HG02943 (cell line): Measurements from ENCODE around the gene FADS6.
"Not testable (repeated sequence)": the region's sequence is repeated elsewhere in the genome, so short reads cannot be mapped to it uniquely, and the experiment has no call there.

Experiments
- ATAC-seq: cut with Tn5 transposase; IDR thresholded peaks from one replicate; pipeline ENCODE4 v1.9.1; 2021; ENCODE audit warnings: mild to moderate bottlenecking, low read depth, moderate library complexity; ENCODE audit not compliant: unreplicated experiment

Gene FADS6

GRCh38 chr17:74921026-74921681 lies 27.7 kb upstream of the FADS6 start:
- no peak for ATAC-seq

DNA sequence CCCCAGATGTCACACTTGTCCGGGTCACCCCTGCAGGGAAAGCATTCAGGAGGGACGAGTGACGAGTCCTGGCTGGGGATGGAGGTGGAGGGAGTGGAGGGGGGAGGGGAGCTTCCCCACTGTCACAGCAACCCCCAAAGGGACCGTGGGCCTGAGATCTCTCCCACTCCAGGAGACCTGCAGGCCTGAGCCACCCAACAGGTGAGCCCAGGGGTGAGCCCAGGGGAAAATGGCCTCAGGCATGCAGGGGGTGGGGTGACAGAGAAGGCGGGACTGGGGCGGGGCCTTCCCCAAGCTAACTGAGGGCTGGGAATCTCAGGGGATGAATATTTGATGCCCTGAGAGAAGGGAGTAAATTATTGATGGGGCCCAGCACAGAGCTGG lies 27.2 kb upstream of the FADS6 start:
- no peak for ATAC-seq

DNA sequence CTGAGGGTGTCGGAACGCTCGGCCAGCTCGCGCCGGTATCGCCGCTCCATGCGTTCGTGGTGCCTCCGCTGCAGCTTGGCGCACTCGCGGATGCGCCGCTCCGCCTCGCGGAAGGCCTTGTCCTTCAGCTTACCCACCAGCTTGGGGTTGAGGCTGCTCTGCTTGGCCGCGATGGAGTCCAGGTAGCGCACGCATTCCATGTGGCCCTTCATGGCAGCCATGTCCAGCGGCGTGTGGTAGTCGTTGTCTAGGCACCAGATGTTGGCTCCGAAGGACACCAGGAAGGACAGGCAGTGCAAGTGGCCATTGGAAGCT lies 26.8 kb upstream of the FADS6 start:
- no peak for ATAC-seq

- ATAC-seq = no peak
These were observed 26.2 kb upstream of the FADS6 start for GRCh38 chr17:74919440-74920305.

DNA sequence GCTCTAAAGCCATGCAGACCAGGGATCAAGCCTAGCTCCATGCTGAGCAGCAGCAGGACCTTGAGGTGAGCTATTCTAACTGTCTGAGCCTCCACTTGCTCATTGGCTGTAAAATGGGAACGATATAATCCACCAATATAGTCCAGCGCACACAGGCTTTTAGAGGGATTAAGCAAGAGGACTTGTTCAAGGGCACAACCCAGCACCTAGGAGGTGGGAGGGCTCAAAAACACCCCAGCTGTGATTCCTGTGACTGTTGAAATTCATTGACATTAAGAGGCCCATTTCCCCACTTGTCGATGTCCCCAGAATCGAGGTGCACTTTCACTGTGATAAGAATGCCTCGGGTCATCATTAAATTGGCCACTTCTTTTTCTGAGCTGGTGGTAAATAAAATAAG lies 25.5 kb upstream of the FADS6 start:
- ATAC-seq = no peak

- no peak for ATAC-seq
These were observed 24.0 kb upstream of the FADS6 start for GRCh38 chr17:74917430-74917829.

DNA sequence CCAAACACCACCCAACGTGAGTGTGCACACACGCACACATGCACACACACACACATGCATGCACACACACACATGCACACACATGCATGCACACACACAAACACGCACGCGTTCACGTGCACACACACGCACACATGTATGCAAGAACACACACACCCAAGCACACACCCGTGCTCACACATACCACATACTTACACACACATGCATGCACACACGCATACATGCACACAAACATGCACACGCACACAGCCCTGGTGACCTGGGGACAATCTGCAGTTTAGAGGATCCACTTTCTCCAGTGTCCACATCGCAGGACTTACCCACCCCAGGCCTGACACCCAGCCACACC lies 23.4 kb upstream of the FADS6 start:
- ATAC-seq = no peak

DNA sequence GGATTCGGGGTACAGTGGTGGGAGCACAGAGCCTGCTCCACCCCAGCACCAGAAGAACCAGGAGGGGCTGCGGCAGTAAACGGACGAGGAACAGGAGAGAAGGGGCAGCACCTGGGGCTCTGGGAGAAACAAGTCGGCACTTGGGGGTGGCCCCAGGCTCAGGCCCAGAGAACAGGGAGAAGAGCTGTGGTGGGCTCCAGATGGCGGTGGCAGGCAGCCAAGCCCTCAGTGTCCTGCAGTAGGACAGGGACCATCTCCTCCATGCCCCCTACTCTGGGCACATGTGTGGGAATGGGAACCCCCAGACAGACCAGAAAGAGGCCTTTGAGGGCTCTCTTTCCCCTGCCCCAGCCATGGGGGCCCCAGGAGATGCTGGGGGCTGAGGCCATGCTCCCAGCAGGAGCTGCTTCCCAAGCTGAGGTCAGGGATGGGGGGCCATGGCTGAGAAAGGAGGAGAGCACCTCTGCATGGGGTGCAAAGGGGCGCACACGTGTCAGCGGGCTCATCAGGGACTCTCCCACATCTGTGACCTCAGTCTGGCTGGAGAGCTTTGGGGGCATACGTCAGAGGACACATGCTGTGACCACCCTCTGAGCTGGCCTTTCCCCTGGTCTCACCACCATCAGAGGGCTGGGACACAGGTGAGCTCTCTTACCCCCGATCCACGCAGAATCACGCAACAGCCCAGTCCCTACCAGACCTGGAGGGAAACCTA lies 22.9 kb upstream of the FADS6 start:
- no peak for ATAC-seq

DNA sequence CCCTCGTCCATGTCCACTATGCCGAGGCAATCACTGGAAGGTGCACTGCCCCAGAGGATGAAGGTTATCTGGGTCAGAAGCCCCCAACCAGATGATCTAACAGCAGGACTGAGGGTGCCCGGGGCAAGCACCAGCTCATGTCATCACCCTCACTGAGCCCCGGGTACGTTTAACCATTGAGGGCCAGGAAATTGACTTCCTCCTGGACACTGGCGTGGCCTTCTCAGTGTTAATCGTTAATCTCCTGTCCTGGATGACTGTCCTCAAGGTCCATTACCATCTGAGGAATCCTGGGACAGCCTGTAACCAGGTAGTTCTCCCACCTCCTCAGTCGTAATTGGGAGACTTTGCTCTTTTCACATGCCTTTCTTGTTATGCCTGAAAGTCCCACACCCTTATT lies 18.0 kb upstream of the FADS6 start:
- not testable (repeated sequence) for ATAC-seq

- ATAC-seq = not testable (repeated sequence)
These were observed 15.7 kb upstream of the FADS6 start for GRCh38 chr17:74909097-74909496.

DNA sequence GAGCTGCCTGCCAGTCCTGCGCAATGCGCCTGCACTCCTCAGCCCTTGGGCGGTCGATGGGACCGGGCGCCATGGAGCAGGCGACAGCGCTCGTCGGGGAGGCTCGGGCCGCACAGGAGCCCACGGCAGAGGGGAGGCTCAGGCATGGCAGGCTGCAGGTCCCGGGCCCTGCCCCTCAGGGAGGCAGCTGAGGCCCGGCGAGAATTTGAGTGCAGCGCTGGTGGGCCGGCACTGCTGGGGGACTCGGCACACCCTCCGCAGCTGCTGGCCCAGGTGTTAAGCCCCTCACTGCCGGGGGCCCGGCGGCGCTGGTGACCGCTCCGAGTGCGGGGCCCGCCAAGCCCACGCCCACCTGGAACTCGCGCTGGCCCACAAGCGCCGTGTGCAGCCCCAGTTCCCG lies 13.6 kb upstream of the FADS6 start:
- ATAC-seq = no peak

DNA sequence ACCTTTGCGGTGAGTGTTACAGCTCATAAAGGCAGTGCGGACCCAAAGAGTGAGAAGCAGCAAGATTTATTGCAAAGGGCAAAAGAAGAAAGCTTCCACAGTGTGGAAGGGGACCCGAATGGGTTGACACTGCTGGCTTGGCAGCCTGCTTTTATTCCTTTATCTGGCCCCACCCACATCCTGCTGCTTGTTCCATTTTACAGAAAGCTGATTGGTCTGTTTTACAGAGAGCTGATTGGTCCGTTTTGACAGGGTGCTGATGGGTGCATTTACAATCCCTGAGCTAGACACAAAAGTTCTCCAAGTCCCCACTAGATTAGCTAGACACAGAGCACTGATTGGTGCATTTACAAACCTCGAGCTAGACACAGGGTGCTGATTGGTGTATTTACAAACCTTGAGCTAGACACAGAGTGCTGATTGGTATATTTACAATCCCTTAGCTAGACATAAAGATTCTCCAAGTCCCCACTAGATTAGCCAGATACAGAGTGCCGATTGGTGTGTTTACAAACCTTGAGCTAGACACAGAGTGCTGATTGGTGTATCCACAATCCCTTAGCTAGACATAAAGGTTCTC lies 12.9 kb upstream of the FADS6 start:
- not testable (repeated sequence) for ATAC-seq

DNA sequence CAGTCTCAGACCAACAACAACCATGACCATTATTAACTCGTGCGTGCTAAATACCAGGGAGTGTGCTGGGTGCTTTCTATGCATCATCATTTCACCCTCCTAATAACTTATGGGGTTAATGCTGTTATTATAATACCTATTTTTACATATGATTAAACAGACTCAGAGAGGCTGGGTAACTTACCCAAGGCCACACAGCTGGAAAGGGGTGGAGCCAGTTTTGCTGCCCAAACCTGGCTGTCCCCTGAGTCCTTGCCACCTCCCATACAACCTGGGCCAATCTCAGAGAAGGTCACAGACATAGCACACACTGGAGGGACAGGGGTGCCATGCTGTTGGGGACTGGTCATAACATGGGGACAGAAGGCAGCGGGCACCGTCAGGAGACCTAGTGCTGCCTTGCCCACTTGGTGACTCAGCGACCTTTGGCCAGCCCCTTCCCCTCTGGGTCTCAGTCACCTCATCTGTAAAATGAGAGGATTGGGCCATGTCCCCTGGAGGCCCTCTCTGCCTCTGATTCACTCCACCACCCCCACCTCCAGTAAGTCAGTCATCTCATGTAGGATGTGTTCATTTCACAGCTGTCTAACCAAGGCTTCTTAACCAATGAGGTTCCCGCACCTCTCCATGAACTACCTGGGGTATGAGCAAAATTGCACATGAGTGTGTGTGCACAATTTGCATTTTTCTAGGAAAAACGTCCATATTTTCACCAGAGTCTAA lies 11.4 kb upstream of the FADS6 start:
- no peak for ATAC-seq

DNA sequence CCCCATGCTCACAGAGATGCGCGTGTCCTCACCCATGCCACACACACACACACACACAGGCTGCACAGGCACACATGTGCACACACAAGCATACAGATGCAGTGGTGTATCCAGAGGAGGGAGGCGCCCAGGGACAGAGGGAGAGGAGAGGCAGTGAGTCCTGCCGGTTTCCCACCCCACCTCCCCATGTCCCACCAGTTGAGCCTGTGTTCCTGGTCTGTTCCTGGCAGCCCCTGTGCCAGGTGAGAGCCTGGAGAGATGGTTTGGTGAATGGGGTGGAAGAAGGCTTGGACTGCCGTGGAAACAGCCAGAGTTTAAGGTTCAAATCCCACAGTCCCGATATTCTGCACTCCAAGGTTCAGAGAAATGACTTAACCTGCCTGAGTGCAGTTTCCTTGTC lies 10.2 kb upstream of the FADS6 start:
- ATAC-seq = no peak

DNA sequence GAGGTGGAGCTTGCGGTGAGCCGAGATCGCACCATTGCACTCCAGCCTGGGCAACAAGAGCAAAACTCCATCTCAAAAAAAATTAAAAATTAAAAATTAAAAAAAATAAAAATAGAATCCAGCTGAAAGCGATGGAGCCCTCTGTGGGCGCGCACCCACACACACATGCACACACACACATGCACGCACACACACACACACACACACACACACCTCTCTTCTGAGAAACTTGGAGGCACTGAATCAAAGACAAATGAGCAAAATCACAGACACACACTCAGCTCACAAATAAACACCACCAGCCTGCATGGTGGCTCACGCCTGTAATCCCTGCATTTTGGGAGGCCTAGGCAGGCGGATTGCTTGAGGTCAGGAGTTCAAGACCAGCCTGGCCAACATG lies 9.6 kb upstream of the FADS6 start:
- ATAC-seq = no peak

- ATAC-seq = no peak
These were observed 8.1 kb upstream of the FADS6 start for GRCh38 chr17:74901353-74902135.

DNA sequence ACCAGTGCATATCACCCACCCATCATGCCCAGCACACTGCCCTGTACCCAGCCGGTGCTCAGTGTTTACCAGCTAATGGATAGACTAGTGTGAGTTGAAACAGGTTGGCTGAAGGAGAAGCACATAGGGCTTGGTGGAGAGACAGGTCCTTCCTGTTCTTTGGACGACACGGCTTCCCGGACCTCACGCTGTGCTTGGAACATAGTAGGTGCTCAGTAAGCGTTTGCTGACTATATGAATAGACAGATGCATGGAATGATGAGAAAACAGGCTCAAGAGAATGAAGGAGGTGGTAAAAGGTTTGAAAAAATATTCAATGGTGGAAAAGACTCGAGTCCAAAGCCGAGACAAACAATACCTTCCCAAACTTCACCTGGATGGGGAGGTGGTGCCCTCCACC lies 6.8 kb upstream of the FADS6 start:
- ATAC-seq = no peak

GRCh38 chr17:74898376-74898946 lies 5.0 kb upstream of the FADS6 start:
- ATAC-seq = no peak

DNA sequence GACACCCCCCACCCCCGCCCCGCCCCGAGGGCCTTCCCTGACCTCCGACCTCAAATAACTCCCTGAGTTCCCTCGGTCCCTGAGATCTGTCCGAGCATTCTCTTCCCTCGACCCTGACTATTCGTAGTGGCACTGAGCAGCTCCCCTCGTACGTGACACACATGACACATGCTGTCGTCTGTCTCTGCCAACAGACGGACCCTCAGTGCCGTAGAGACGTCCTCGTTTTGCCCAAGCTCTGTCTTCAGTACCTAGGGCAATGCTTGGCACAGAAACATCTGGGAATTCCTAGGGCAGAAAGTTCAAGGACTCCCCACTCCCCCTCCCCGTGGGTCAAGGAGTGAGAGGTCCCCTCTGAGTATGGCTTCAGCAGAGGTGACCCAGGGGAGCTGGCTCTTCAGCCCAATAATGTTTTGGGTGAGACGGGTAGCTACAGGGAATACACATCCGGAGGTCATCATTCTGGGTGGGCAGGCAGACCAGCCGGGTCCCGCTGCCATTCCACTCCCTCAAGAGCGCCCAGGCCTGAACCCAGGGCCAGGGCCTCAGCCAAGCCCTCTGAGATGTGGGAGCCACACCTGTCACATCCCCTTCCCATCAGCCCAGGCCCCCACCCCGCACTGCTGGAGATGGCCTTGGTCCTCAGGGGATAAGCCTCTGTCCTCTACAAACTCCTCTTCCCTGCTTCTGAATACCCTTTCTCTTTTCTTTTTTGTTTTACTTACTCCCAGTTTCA lies 671 bp upstream of the FADS6 start:
- ATAC-seq = no peak
